Stomach smooth muscle (tissue), 2 donors: ENCODE measurements around the gene VANGL1.

ENCODE experiments used
- H3K27ac ChIP-seq: one replicate; pipeline ENCODE4 v1.7.0; 2013; ENCODE audit warnings: mild to moderate bottlenecking, low read length, inconsistent platforms
- H3K27me3 ChIP-seq, 2 donors: one replicate each; pipeline ENCODE4 v1.7.0; 2013; ENCODE audit warnings: low read length in 2 of 2; ENCODE audit not compliant: insufficient read depth in 2 of 2, control insufficient read depth in 1 of 2
- H3K36me3 ChIP-seq, 2 donors: one replicate each; pipeline ENCODE4 v1.7.0; 2013; ENCODE audit warnings: low read length in 2 of 2; ENCODE audit not compliant: control insufficient read depth in 2 of 2, insufficient read depth in 2 of 2
- H3K4me1 ChIP-seq: one replicate; pipeline ENCODE4 v1.7.0; 2013; ENCODE audit warnings: low read length; ENCODE audit not compliant: control insufficient read depth, insufficient read depth
- H3K4me3 ChIP-seq, 2 donors: one replicate each; pipeline ENCODE4 v1.7.0; 2013; ENCODE audit warnings: low read length in 2 of 2
- H3K9ac ChIP-seq, 2 donors: one replicate each; pipeline ENCODE4 v1.7.0; 2013; ENCODE audit warnings: low read length in 2 of 2, mild to moderate bottlenecking in 1 of 2
- H3K9me3 ChIP-seq, 2 donors: one replicate each; pipeline ENCODE4 v1.7.0; 2013; ENCODE audit warnings: low read length in 2 of 2; ENCODE audit not compliant: control insufficient read depth in 2 of 2
- donor health status: healthy.
- donor health status: Pancreatic carcinoma.

The VANGL1 gene

DNA sequence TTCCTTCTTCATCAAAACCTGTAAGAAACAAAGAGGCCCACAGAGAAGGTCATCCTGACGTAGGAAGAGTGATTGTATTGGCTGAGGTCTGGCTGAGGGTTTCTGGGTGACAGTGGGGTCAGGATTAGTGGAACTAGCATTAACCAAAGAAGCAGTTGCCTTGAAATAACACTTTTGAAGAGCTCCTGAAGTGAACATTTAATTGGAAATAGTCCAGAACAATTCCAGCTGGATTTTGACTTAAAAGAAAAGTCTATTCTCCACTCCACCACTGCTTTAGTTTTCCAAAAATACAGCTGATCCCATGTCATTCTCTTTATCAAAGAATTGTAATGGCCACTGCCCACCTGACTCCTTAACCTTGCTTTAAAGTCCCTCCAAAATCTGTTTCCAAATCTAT, 99.0 kb downstream of the VANGL1 start:
- Histone ChIP-seq H3K9me3 (peaks cover 0 to 4% of the 10 kb centered on the region in 2 donors), H3K9ac (no peak overlapping the region), H3K36me3 (no peaks in the 10 kb centered on the region), H3K4me3 (no peak overlapping the region), H3K27me3 (no peaks in the 10 kb centered on the region), H3K27ac (no peak overlapping the region), H3K4me1 (no peaks in the 10 kb centered on the region)

DNA sequence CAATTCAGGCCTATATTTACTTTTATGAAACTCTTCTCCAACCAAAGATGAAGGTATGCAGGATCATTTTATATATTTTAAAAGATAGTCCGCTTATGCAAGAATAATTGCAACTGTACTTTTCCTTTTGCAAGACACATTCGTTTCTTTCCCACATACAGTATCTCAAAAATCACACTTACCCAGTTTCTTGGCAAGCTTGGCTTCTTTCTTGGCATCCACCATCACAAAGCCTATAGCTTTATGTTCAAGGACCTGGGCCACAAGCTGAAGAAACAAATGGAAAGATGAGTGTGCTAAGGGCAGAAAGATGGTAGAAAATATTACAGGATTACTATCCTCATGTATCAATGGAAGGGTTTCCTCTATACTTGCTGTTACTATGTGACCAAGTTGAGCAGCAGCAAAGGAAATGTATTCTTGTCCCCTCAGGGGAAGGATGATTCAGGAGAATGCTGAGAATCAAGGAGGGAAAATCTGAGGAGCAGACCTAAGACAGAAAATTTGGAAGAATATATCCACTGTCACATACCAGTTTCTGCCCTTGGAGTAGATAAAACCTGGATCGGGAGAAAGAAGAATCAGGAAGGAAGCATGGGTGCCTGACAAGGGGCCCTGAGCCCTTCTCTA, 103.0 kb downstream of the VANGL1 start:
- no peaks in the 10 kb centered on the region for H3K36me3 ChIP-seq
- H3K9ac ChIP-seq = no peak overlapping the region
- no peak overlapping the region for H3K4me3 ChIP-seq
- no peak overlapping the region for H3K27ac ChIP-seq
- no peaks in the 10 kb centered on the region for H3K9me3 ChIP-seq
- H3K4me1 ChIP-seq = peaks cover 8% of the 10 kb centered on the region
- no peaks in the 10 kb centered on the region for H3K27me3 ChIP-seq

DNA sequence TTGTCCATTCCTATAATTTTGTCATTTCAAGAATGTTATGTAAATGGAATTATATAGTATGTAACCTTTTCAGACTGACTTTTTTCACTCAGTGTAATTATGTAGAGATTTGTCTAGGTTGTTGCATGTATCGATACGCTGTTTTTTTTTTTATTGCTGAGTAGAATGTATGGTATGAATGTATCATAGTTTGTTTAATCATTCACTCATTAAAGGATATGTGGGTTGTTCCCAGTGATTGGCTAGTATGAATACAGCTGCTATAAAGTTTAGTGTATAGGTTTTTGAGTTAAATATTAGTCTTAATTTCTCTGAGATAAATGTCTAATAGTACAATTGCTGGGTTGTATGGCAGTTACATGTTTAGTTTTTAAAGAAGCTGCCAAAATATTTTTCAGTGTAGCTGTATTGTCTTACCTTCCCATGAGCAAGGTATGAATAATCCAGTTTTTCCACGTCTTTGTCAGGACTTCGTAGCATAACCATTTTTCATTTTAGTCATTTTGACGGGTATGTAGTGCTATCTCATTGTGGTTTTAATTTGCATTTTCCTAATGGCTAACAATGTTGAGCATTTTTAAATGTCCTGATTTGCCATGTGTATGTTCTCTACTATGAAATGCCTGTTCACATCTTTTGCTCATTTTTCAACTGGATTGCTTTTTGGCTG, 104.4 kb downstream of the VANGL1 start:
- Histone ChIP-seq H3K27ac (no peak overlapping the region), H3K4me1 (peaks cover 9% of the 10 kb centered on the region), H3K9ac (no peak overlapping the region), H3K27me3 (no peaks in the 10 kb centered on the region), H3K9me3 (no peaks in the 10 kb centered on the region), H3K36me3 (no peaks in the 10 kb centered on the region), H3K4me3 (no peak overlapping the region)
